Measurements from ENCODE around the gene MORN5. TPM values are rescaled to one million over a fixed set of nuclear protein-coding genes. Genes with fewer than 3 reads are reported as not detected.

The MORN5 gene
- total and polyA plus RNA-seq, 2 experiments from 2014 or later = not detected

GRCh38 chr9:122200960-122201595, 41.4 kb downstream of the MORN5 start:
- WGBS, 2 experiments (ENCODE audit: low coverage in 1 of 2, low lambda C conversion rate in 2 of 2, missing lambda C conversion rate in 2 of 2) = 64 to 75% methylated on average over 7 of the region's 7 CpGs
- TF ChIP-seq EZH2phosphoT487 (IDR thresholded peaks at IDR 0.05; ENCODE audit: insufficient read depth, low read depth) (no peak), EZH2 (IDR thresholded peaks at IDR 0.05; ENCODE audit: insufficient read depth, poor library complexity, severe bottlenecking) (no peak)
- Histone ChIP-seq H4K20me1 (ENCODE audit: insufficient read depth) (no peaks in the 10 kb centered on the region), H3K4me2 (ENCODE audit: unreplicated experiment) (no peak overlapping the region), H2AFZ (no peak overlapping the region), H3K4me1 (ENCODE audit: insufficient read depth) (peaks cover 15% of the 10 kb centered on the region), H3K27ac (peak overlapping the region; percentile 65), H3K27me3 (replicated peaks; ENCODE audit: insufficient read depth) (no peaks in the 10 kb centered on the region), H3F3A (ENCODE audit: insufficient read depth) (peaks cover 16% of the 10 kb centered on the region), H3K36me3 (ENCODE audit: low read depth) (no peaks in the 10 kb centered on the region), H3K4me3 (no peak overlapping the region), H3K9ac (0 out of 2 replicates have a peak overlapping the region, but pooled peaks have one; percentile 35), H3K9me3 (ENCODE audit: low read depth) (no peaks in the 10 kb centered on the region), H3K79me2 (ENCODE audit: insufficient read depth) (no peaks in the 10 kb centered on the region), H3K9me2 (ENCODE audit: insufficient read depth) (no peaks in the 10 kb centered on the region)
- peak; percentile 85 for DNase-seq
- in situ Hi-C loops (cut with MboI) = no loop called here

DNA sequence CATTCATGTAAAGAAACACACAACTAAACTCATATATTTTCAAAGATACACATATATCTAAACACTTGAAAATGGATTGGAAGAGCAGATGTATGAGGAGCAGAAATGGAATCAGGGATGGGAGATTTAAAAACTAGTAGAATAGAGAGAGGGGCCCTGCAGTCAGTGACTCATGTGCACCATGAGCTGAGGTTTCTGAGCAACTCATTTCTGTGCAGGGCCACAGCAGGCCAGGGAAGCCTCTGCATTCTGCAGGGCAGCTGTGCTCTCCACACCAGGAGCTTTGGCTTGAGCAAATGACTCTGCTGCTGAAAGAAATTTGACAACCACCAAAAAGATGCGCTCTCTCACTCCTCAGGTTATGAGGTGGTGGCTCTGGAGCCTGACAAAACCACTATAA, 41.9 kb downstream of the MORN5 start:
- Histone ChIP-seq H4K20me1 (ENCODE audit: insufficient read depth) (no peaks in the 10 kb centered on the region), H3K4me3 (no peak overlapping the region), H3K4me1 (ENCODE audit: insufficient read depth) (peaks cover 21% of the 10 kb centered on the region), H3K27ac (peak overlapping the region; percentile 65), H3F3A (ENCODE audit: insufficient read depth) (peaks cover 19% of the 10 kb centered on the region), H3K27me3 (replicated peaks; ENCODE audit: insufficient read depth) (no peaks in the 10 kb centered on the region), H3K36me3 (ENCODE audit: low read depth) (no peaks in the 10 kb centered on the region), H3K79me2 (ENCODE audit: insufficient read depth) (no peaks in the 10 kb centered on the region), H2AFZ (no peak overlapping the region), H3K4me2 (ENCODE audit: unreplicated experiment) (no peak overlapping the region), H3K9me3 (ENCODE audit: low read depth) (no peaks in the 10 kb centered on the region), H3K9ac (0 out of 2 replicates have a peak overlapping the region, but pooled peaks have one; percentile 35), H3K9me2 (ENCODE audit: insufficient read depth) (no peaks in the 10 kb centered on the region)
- TF ChIP-seq EZH2phosphoT487 (IDR thresholded peaks at IDR 0.05; ENCODE audit: insufficient read depth, low read depth) (no peak), EZH2 (IDR thresholded peaks at IDR 0.05; ENCODE audit: insufficient read depth, poor library complexity, severe bottlenecking) (no peak)
- in situ Hi-C loops (cut with MboI) = no loop called here
- 100% methylated on average over 1 of the region's 1 CpG for WGBS, 2 experiments (ENCODE audit: low coverage in 1 of 2, low lambda C conversion rate in 2 of 2, missing lambda C conversion rate in 2 of 2)
- DNase-seq = peak; percentile 74

- no peaks in the 10 kb centered on the region for H3K79me2 ChIP-seq (ENCODE audit: insufficient read depth)
- no peak overlapping the region for H3K27ac ChIP-seq
- peaks cover 25% of the 10 kb centered on the region for H3K4me1 ChIP-seq (ENCODE audit: insufficient read depth)
- H3K36me3 ChIP-seq (ENCODE audit: low read depth) = no peaks in the 10 kb centered on the region
- no peak overlapping the region for H2AFZ ChIP-seq
- DNase-seq = no peak
- H3F3A ChIP-seq (ENCODE audit: insufficient read depth) = peaks cover 24% of the 10 kb centered on the region
- no peak overlapping the region for H3K4me2 ChIP-seq (ENCODE audit: unreplicated experiment)
- H3K27me3 ChIP-seq (replicated peaks; ENCODE audit: insufficient read depth) = no peaks in the 10 kb centered on the region
- H4K20me1 ChIP-seq (ENCODE audit: insufficient read depth) = no peaks in the 10 kb centered on the region
- no peak overlapping the region for H3K4me3 ChIP-seq
- H3K9me3 ChIP-seq (ENCODE audit: low read depth) = no peaks in the 10 kb centered on the region
- H3K9me2 ChIP-seq (ENCODE audit: insufficient read depth) = no peaks in the 10 kb centered on the region
- in situ Hi-C loops (cut with MboI) = no loop called here
- TF ChIP-seq EZH2phosphoT487 (IDR thresholded peaks at IDR 0.05; ENCODE audit: insufficient read depth, low read depth) (no peak), EZH2 (IDR thresholded peaks at IDR 0.05; ENCODE audit: insufficient read depth, poor library complexity, severe bottlenecking) (no peak)
- H3K9ac ChIP-seq = no peak overlapping the region
- WGBS, 2 experiments (ENCODE audit: low coverage in 1 of 2, low lambda C conversion rate in 2 of 2, missing lambda C conversion rate in 2 of 2) = 79 to 87% methylated on average over 3 of the region's 3 CpGs
Measured at GRCh38 chr9:122202111-122202510, 42.4 kb downstream of the MORN5 start.

GRCh38 chr9:122204055-122204454, 44.3 kb downstream of the MORN5 start:
- H3K4me1 ChIP-seq (ENCODE audit: insufficient read depth) = peaks cover 27% of the 10 kb centered on the region
- peaks cover 26% of the 10 kb centered on the region for H3F3A ChIP-seq (ENCODE audit: insufficient read depth)
- no peaks in the 10 kb centered on the region for H3K9me2 ChIP-seq (ENCODE audit: insufficient read depth)
- no peak for DNase-seq
- no peaks in the 10 kb centered on the region for H3K36me3 ChIP-seq (ENCODE audit: low read depth)
- H3K4me3 ChIP-seq = no peak overlapping the region
- H2AFZ ChIP-seq = no peak overlapping the region
- no peaks in the 10 kb centered on the region for H3K79me2 ChIP-seq (ENCODE audit: insufficient read depth)
- in situ Hi-C loops (cut with MboI) = no loop called here
- H3K9me3 ChIP-seq (ENCODE audit: low read depth) = no peaks in the 10 kb centered on the region
- no peak overlapping the region for H3K9ac ChIP-seq
- 90 to 91% methylated on average over 5 of the region's 5 CpGs for WGBS, 2 experiments (ENCODE audit: low coverage in 1 of 2, low lambda C conversion rate in 2 of 2, missing lambda C conversion rate in 2 of 2)
- no peak overlapping the region for H3K27ac ChIP-seq
- no peaks in the 10 kb centered on the region for H3K27me3 ChIP-seq (replicated peaks; ENCODE audit: insufficient read depth)
- no peaks in the 10 kb centered on the region for H4K20me1 ChIP-seq (ENCODE audit: insufficient read depth)
- TF ChIP-seq EZH2phosphoT487 (IDR thresholded peaks at IDR 0.05; ENCODE audit: insufficient read depth, low read depth) = no peak
- no peak for TF ChIP-seq EZH2 (IDR thresholded peaks at IDR 0.05; ENCODE audit: insufficient read depth, poor library complexity, severe bottlenecking)
- no peak overlapping the region for H3K4me2 ChIP-seq (ENCODE audit: unreplicated experiment)

All from GM23248 (cell line).